Caki2 (cell line): ENCODE results near the gene CREB3L1. TPM values are rescaled to one million over a fixed set of nuclear protein-coding genes. Genes with fewer than 3 reads are reported as not detected.

Experiments used
- DNase-seq: peaks from one replicate; pipeline ENCODE4 v3.0.0-alpha.2; 2015; ENCODE audit warnings: low read depth
- in situ Hi-C: cut with HindIII; loops from 2 replicates; pipeline ENCODE4 v1.10.0; 2016; ENCODE audit warnings: low sequenced_read_pairs, low pct_unique_long_range_greater_than_20kb, mixed read lengths
- total RNA-seq: library from RNA; depleted of rRNA; stranded (reverse); fragments of >200 nt; shearing (Covaris generic); gene quantifications from 2 replicates; pipeline ENCODE4 v1.2.3, GENCODE V29; 2014; ENCODE audit warnings: low replicate concordance

Gene CREB3L1
- total RNA-seq, 1 experiment from 2014 or later = not detected

GRCh38 chr11:46347637-46348311, 70.3 kb downstream of the CREB3L1 start:
- no peak for DNase-seq
- in situ Hi-C loops = no loop called here

- DNase-seq = no peak
- in situ Hi-C loops = no loop called here
These were observed 71.3 kb downstream of the CREB3L1 start for GRCh38 chr11:46348566-46349401.

GRCh38 chr11:46350695-46351094, 73.2 kb downstream of the CREB3L1 start:
- in situ Hi-C loops = no loop called here
- DNase-seq = no peak

GRCh38 chr11:46351148-46351547, 73.7 kb downstream of the CREB3L1 start:
- no peak for DNase-seq
- in situ Hi-C loops = no loop called here

GRCh38 chr11:46351606-46352005, 74.1 kb downstream of the CREB3L1 start:
- in situ Hi-C loops = no loop called here
- DNase-seq = no peak

GRCh38 chr11:46352063-46352841, 74.8 kb downstream of the CREB3L1 start:
- in situ Hi-C loops = no loop called here

GRCh38 chr11:46353698-46354097, 76.2 kb downstream of the CREB3L1 start:
- DNase-seq = no peak
- in situ Hi-C loops = no loop called here

More at GRCh38 chr11:46352063-46352841, 74.8 kb downstream of the CREB3L1 start:
- no peak for DNase-seq

GRCh38 chr11:46356924-46357482, 79.5 kb downstream of the CREB3L1 start:
- in situ Hi-C loops = no loop called here
- DNase-seq = no peak

- in situ Hi-C loops = no loop called here
- no peak for DNase-seq
These were observed 80.0 kb downstream of the CREB3L1 start for GRCh38 chr11:46357483-46357936.

- in situ Hi-C loops = no loop called here
- no peak for DNase-seq
These were observed 82.5 kb downstream of the CREB3L1 start for GRCh38 chr11:46359953-46360352.

- in situ Hi-C loops = no loop called here
- DNase-seq = no peak
These were observed 83.4 kb downstream of the CREB3L1 start for GRCh38 chr11:46360878-46361277.

GRCh38 chr11:46361283-46362155, 84.1 kb downstream of the CREB3L1 start:
- in situ Hi-C loops = no loop called here
- no peak for DNase-seq

GRCh38 chr11:46362156-46363030, 84.9 kb downstream of the CREB3L1 start:
- in situ Hi-C loops = no loop called here
- DNase-seq = no peak

GRCh38 chr11:46363031-46363407, 85.6 kb downstream of the CREB3L1 start:
- in situ Hi-C loops = no loop called here
- DNase-seq = peak; percentile 72

GRCh38 chr11:46363455-46364005, 86.1 kb downstream of the CREB3L1 start:
- DNase-seq = peak; percentile 81
- in situ Hi-C loops = no loop called here

GRCh38 chr11:46364056-46364455, 86.6 kb downstream of the CREB3L1 start:
- DNase-seq = no peak
- in situ Hi-C loops = no loop called here
